Measurements from ENCODE around the gene HORMAD2.
"Not testable (repeated sequence)": the region's sequence is repeated elsewhere in the genome, so short reads cannot be mapped to it uniquely, and the experiment has no call there.

The HORMAD2 gene

GRCh38 chr22:30057375-30057774 is 22.9 kb upstream of the HORMAD2 start:
- no peak for DNase-seq

- not testable (repeated sequence) for DNase-seq
These were observed 20.8 kb upstream of the HORMAD2 start for GRCh38 chr22:30059346-30060020.

DNA sequence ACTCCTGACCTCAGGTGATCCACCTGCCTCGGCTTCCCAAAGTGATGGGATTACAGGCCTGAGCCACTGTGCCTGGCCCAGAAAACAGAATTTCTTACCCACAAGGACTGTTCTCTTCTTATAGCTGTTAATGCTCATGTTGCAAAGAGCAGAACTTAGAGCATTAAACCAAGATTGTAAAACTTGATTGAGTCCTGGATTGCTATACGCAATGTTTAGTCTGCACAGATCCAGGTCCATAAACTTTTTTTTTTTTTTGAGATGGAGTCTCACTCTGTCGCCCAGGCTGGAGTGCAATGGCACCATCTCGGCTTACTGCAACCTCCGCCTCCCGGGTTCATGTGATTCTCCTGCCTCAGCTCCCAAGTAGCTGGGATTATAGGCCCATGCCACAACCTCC is 19.2 kb upstream of the HORMAD2 start:
- DNase-seq = not testable (repeated sequence)

- DNase-seq = no peak
These were observed 18.0 kb upstream of the HORMAD2 start for GRCh38 chr22:30062259-30062658.

DNA sequence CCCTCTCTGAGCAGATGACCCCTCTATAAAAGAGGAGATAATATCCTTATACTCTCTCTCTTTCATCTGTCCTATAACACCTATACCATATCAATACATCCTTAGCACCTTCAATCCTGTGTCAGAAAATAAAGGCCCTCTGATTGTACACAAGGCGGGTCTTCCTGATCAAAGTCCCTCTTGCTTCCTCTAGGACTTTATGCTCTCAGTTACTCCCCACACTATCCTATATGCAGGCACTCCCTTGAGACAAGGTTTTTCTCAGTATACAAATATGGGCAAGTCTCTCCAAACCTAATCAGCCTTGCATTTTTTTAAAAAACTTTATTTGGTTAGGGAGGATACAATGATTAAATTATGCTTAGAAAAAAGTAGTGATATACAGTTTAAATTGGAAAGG is 17.3 kb upstream of the HORMAD2 start:
- DNase-seq = no peak

- DNase-seq = no peak
These were observed 16.1 kb upstream of the HORMAD2 start for GRCh38 chr22:30064172-30064571.

GRCh38 chr22:30073743-30074142 is 6.5 kb upstream of the HORMAD2 start:
- DNase-seq = no peak

DNA sequence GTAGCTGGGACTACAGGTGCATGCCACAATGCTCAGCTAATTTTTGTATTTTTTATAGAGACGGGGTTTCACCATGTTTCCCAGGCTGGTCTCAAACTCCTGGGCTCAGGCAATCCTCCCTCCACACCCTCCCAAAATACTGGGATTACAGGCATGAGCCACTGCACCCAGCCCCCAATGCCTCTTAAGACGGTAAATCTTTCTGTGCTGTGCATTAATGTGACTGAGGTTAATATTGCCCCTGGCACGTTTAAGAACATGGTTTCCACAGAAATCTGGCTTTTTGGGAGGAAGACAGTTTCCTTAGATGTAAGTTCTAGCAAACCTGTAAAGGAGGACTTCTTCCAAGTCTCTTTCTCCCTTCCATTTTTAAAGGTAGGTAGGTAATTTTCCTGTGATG is 6.1 kb upstream of the HORMAD2 start:
- no peak for DNase-seq

DNA sequence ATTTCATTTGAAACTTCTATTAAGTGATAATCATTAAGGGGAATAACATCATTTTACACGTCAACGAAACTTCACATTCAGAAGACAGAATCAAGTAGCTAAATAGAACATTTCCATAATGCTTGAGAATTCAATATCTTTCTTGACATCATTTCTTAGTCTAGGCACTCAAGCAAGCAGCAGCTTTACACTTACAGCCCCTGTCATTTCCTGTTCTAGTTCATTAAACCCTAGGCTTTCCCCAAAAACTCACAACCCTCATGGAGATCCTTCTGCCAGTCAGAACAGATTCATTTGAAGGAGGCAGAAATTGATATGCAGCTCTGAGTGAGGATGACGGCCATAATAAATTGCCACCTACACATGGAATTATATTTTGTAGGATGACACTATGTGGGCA is 5.3 kb upstream of the HORMAD2 start:
- DNase-seq = no peak

DNA sequence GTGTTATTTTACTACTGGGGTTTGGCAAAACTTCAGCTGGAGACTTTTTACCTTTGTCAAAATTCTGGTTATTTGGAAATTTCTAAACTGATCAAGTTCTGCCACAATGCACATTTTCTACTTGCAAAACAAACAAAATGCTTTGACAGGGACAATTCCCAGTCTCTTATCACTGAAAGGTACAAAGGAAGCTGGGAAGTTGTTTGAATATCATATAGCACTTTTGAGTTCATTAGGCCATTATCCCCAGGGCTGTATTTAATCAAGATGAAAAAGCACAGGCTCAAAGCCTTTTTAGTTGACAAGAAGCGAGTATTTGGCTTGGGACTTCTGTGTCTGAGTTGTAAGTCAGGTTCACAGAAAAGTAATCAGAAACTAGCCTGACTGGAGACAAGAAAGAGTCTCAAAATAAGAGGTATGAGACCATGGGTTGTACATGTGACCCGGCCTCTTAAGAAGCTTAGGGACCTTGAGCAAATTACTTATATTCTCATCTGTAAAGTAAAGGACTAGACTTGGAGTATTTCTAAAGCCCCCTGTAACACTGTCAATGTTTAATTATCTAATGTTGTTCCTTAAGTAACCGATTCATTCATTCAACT is 2.9 kb upstream of the HORMAD2 start:
- no peak for DNase-seq

DNA sequence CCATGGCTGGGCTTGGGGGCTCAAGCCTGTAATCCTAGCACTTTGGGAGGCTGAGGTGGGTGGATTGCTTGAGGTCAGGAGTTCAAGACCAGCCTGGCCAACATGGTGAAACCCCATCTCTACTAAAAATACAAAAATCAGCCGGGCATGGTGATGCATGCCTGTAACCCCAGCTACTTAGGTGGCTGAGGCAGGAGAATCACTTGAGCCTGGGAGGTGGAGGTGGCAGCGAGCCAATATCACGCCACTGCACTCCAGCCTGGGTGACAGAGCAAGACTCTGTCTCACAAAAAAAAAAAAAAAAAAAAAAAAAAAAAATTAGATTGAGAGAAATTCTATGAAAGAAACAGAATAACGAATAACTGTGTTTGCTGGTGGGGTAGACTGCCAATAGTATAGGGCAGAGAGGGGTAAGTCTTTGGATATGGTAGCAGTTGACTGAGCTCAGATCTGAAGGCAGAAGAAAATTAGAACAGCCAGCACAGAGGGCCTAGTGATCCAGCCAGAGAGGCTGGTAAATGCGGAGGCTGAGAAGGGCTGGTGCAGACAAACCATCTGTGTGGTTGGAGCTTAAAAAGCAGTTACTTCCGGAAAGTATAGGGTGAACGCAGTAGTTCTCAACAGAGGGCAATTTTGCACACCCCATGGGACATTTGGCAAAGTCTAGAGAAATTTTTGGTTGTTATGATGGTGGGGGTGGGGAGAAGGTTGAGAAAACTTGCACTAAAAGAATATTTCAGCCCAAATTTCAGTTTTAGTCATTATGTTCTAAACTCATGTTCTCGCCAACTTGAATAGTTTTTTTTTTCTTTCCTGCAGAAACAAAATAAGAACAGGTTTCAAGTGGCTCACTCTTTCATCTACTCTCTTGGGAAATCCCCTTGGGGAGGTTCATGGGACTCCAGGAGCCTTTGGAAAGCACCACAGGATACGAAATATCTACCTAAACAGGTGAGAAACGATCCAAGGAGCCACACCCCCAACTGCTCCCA is 1.6 kb upstream of the HORMAD2 start:
- DNase-seq = no peak

DNA sequence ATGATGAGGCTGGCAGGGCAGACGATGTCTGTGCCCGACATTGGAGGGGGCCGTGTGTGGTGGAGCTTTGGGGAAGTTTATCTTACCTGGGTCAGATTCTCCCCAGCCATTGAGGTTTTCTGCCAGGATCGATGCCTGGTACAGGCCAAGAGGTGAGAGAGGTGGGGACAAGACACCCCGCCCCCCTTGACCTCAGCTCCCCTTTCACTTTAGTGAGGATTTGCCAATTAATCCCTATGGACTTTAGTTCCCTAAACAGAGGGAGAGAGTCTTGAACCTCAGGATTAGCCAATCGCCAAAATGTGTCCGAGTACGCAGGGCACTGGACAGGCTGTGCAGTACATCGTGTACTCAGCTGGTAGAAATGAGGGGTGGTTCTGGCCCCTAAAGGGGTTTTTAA is 541 bp downstream of the HORMAD2 start:
- no peak for DNase-seq

GRCh38 chr22:30086496-30086895 is 6.2 kb downstream of the HORMAD2 start:
- DNase-seq = no peak

DNA sequence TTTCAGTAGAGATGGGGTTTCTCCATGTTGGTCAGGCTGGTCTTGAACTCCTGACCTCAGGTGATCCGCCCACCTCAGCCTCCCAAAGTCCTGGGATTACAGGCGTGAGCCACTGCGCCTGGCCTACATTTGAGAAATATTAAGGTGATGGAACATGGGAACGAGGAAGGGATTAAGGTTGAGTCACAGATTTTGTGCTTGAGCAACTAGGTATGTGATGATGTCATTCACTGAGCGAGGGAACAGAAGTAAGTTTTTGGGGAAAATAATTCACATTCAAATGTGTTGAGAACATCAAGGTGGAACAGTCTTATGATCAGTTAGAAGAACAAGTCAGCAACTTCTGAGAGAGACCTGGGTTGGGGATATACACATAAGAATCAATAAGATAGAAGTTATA is 6.8 kb downstream of the HORMAD2 start:
- not testable (repeated sequence) for DNase-seq

- no peak for DNase-seq
These were observed 7.3 kb downstream of the HORMAD2 start for GRCh38 chr22:30087611-30088010.

DNA sequence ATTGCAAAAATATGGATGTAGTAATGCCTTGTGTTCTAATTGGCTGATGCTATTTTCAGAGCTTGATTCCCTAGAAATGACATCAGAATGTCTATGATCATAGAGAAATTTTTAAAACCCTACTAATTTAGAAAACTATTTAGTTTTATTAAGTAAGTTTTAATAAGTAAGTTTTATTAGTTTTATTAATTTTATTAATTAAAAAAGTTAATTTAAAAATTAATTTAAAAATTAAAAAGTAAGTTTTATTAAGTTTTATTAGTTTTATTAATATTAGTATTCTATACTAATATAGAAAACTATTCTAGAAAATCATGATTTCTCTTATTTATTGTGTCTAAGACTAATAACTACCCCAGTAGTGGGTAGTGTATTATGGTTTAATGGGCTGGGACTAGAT is 8.2 kb downstream of the HORMAD2 start:
- DNase-seq = no peak

- no peak for DNase-seq
These were observed 9.4 kb downstream of the HORMAD2 start for GRCh38 chr22:30089655-30089974.

GRCh38 chr22:30092686-30093085 is 12.4 kb downstream of the HORMAD2 start:
- DNase-seq = no peak

- DNase-seq = no peak
These were observed 14.5 kb downstream of the HORMAD2 start for GRCh38 chr22:30094804-30095203.

- no peak for DNase-seq
These were observed 17.6 kb downstream of the HORMAD2 start for GRCh38 chr22:30097861-30098260.

- not testable (repeated sequence) for DNase-seq
These were observed 20.5 kb downstream of the HORMAD2 start for GRCh38 chr22:30100770-30101169.

DNA sequence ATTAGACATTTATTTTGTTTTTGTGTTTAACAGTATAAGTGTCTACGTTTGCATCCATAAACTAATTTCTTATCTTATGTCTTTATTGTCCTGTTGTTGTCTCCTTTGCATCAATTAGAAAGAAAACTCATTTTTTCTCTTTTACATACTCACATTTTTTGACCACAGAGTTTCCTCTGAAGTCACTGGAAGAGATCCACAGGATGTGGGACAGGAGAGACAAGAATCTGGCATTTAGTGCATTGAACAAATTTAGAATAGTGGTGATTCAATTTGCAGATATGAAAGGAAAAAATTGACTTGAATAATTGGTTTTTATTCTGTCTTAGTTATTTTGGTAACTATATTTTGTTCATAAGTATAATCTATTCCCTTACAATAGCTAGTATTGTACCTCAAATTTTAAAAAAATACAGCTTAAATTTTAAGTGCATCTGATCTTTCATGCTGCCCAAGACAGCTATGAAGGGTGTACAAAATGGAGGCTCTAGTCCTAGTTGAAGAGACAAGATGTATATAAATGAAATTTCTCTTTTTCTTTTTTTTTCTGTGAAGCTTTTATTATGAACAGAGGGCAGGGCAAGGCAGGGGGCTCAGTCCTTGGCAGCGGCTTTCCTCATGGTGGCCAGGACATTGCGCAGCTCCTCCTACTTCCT is 24.4 kb downstream of the HORMAD2 start:
- DNase-seq = no peak

GRCh38 chr22:30105483-30105882 is 25.2 kb downstream of the HORMAD2 start:
- no peak for DNase-seq

All from AML-193 (cell line).